Activated naive CD8-positive, alpha-beta T cell (primary cell): ENCODE data around the gene SYCP3.
A peak's percentile ranks its signal among the peaks of the same experiment; 100 is the strongest.

Source experiments
- H3K27ac Mint-ChIP-seq: one replicate; pipeline ENCODE4 v1.8.0; 2021; ENCODE audit warnings: mixed read lengths
- H3K27me3 Mint-ChIP-seq: one replicate; pipeline ENCODE4 v1.8.0; 2021; ENCODE audit warnings: mixed read lengths
- H3K36me3 Mint-ChIP-seq: one replicate; pipeline ENCODE4 v1.8.0; 2021; ENCODE audit warnings: mixed read lengths
- H3K4me1 Mint-ChIP-seq: one replicate; pipeline ENCODE4 v1.8.0; 2021; ENCODE audit warnings: low read depth, mixed read lengths
- H3K4me3 Mint-ChIP-seq: one replicate; pipeline ENCODE4 v1.8.0; 2021; ENCODE audit warnings: mild to moderate bottlenecking, mixed read lengths
- H3K9me3 Mint-ChIP-seq: one replicate; pipeline ENCODE4 v1.8.0; 2021; ENCODE audit warnings: low read depth, mixed read lengths

The SYCP3 gene

GRCh38 chr12:101738920-101739665 is at the start of gene SYCP3:
SYCP3 (minus strand) TSS chr12:101739462; CDS start chr12:101737935, 1,527 bp downstream.
- H3K4me3 Mint-ChIP-seq, result no peak within 1 kb of the TSS
- H3K36me3 Mint-ChIP-seq, result peaks cover 4% of the 10 kb centered on the region
- no peaks in the 10 kb centered on the region for H3K9me3 Mint-ChIP-seq
- no peak within 1 kb of the TSS for H3K27ac Mint-ChIP-seq
- H3K4me1 Mint-ChIP-seq, result peaks cover 5% of the 10 kb centered on the region
- no peaks in the 10 kb centered on the region for H3K27me3 Mint-ChIP-seq

- no peak overlapping the region for H3K27ac Mint-ChIP-seq
- peaks cover 14% of the 10 kb centered on the region for H3K4me1 Mint-ChIP-seq
- no peak overlapping the region for H3K4me3 Mint-ChIP-seq
- peaks cover 9% of the 10 kb centered on the region for H3K36me3 Mint-ChIP-seq
- no peaks in the 10 kb centered on the region for H3K9me3 Mint-ChIP-seq
- no peaks in the 10 kb centered on the region for H3K27me3 Mint-ChIP-seq
Measured at GRCh38 chr12:101785671-101786070, 46.4 kb upstream of the SYCP3 start.

GRCh38 chr12:101784376-101784775 is 45.1 kb upstream of the SYCP3 start:
- Mint-ChIP-seq H3K4me3 (no peak overlapping the region), H3K4me1 (peaks cover 16% of the 10 kb centered on the region), H3K36me3 (peaks cover 7% of the 10 kb centered on the region), H3K27ac (no peak overlapping the region), H3K27me3 (no peaks in the 10 kb centered on the region), H3K9me3 (no peaks in the 10 kb centered on the region)

- Mint-ChIP-seq H3K27me3 (no peaks in the 10 kb centered on the region), H3K9me3 (no peaks in the 10 kb centered on the region), H3K4me1 (peaks cover 16% of the 10 kb centered on the region), H3K27ac (no peak overlapping the region), H3K4me3 (no peak overlapping the region), H3K36me3 (peaks cover 7% of the 10 kb centered on the region)
Measured at GRCh38 chr12:101783838-101784237, 44.6 kb upstream of the SYCP3 start.

GRCh38 chr12:101783150-101783549 is 43.9 kb upstream of the SYCP3 start:
- H3K9me3 Mint-ChIP-seq, result no peaks in the 10 kb centered on the region
- no peaks in the 10 kb centered on the region for H3K27me3 Mint-ChIP-seq
- no peak overlapping the region for H3K4me3 Mint-ChIP-seq
- peak overlapping the region; percentile 88 for H3K27ac Mint-ChIP-seq
- H3K4me1 Mint-ChIP-seq, result peaks cover 16% of the 10 kb centered on the region
- H3K36me3 Mint-ChIP-seq, result peaks cover 7% of the 10 kb centered on the region

- H3K4me1 Mint-ChIP-seq, result peaks cover 16% of the 10 kb centered on the region
- no peaks in the 10 kb centered on the region for H3K9me3 Mint-ChIP-seq
- H3K27ac Mint-ChIP-seq, result peak overlapping the region; percentile 88
- H3K4me3 Mint-ChIP-seq, result no peak overlapping the region
- no peaks in the 10 kb centered on the region for H3K27me3 Mint-ChIP-seq
- peaks cover 5% of the 10 kb centered on the region for H3K36me3 Mint-ChIP-seq
Measured at GRCh38 chr12:101782273-101782731, 43.0 kb upstream of the SYCP3 start.

GRCh38 chr12:101781834-101782233 is 42.6 kb upstream of the SYCP3 start:
- H3K9me3 Mint-ChIP-seq, result no peaks in the 10 kb centered on the region
- peaks cover 16% of the 10 kb centered on the region for H3K4me1 Mint-ChIP-seq
- no peaks in the 10 kb centered on the region for H3K27me3 Mint-ChIP-seq
- H3K27ac Mint-ChIP-seq, result peak overlapping the region; percentile 83
- H3K36me3 Mint-ChIP-seq, result peaks cover 5% of the 10 kb centered on the region
- H3K4me3 Mint-ChIP-seq, result no peak overlapping the region

GRCh38 chr12:101780599-101780998 is 41.3 kb upstream of the SYCP3 start:
- H3K27ac Mint-ChIP-seq, result peak overlapping the region; percentile 83
- peaks cover 5% of the 10 kb centered on the region for H3K36me3 Mint-ChIP-seq
- no peak overlapping the region for H3K4me3 Mint-ChIP-seq

GRCh38 chr12:101779626-101780025 is 40.4 kb upstream of the SYCP3 start:
- Mint-ChIP-seq H3K27ac (peak overlapping the region; percentile 64), H3K36me3 (peaks cover 5% of the 10 kb centered on the region), H3K4me3 (no peak overlapping the region), H3K9me3 (no peaks in the 10 kb centered on the region), H3K27me3 (no peaks in the 10 kb centered on the region), H3K4me1 (peaks cover 16% of the 10 kb centered on the region)

More at GRCh38 chr12:101780599-101780998, 41.3 kb upstream of the SYCP3 start:
- Mint-ChIP-seq H3K27me3 (no peaks in the 10 kb centered on the region), H3K4me1 (peaks cover 16% of the 10 kb centered on the region), H3K9me3 (no peaks in the 10 kb centered on the region)

GRCh38 chr12:101779200-101779599 is 39.9 kb upstream of the SYCP3 start:
- Mint-ChIP-seq H3K27me3 (no peaks in the 10 kb centered on the region), H3K9me3 (no peaks in the 10 kb centered on the region), H3K4me1 (peaks cover 16% of the 10 kb centered on the region), H3K27ac (no peak overlapping the region), H3K4me3 (no peak overlapping the region), H3K36me3 (peaks cover 5% of the 10 kb centered on the region)

- Mint-ChIP-seq H3K9me3 (no peaks in the 10 kb centered on the region), H3K27ac (peak overlapping the region; percentile 62), H3K4me3 (no peak overlapping the region), H3K36me3 (no peaks in the 10 kb centered on the region), H3K27me3 (no peaks in the 10 kb centered on the region), H3K4me1 (peaks cover 16% of the 10 kb centered on the region)
Measured at GRCh38 chr12:101777978-101778377, 38.7 kb upstream of the SYCP3 start.

GRCh38 chr12:101777485-101777884 is 38.2 kb upstream of the SYCP3 start:
- Mint-ChIP-seq H3K36me3 (no peaks in the 10 kb centered on the region), H3K9me3 (no peaks in the 10 kb centered on the region), H3K4me3 (no peak overlapping the region), H3K27me3 (no peaks in the 10 kb centered on the region), H3K4me1 (peaks cover 11% of the 10 kb centered on the region), H3K27ac (peak overlapping the region; percentile 62)

- H3K36me3 Mint-ChIP-seq, result no peaks in the 10 kb centered on the region
- no peaks in the 10 kb centered on the region for H3K27me3 Mint-ChIP-seq
- no peak overlapping the region for H3K4me3 Mint-ChIP-seq
- H3K27ac Mint-ChIP-seq, result peak overlapping the region; percentile 5
- H3K9me3 Mint-ChIP-seq, result no peaks in the 10 kb centered on the region
- H3K4me1 Mint-ChIP-seq, result peaks cover 3% of the 10 kb centered on the region
Measured at GRCh38 chr12:101775816-101776215, 36.6 kb upstream of the SYCP3 start.

GRCh38 chr12:101773650-101774162 is 34.4 kb upstream of the SYCP3 start:
- no peaks in the 10 kb centered on the region for H3K4me1 Mint-ChIP-seq
- no peaks in the 10 kb centered on the region for H3K27me3 Mint-ChIP-seq
- H3K4me3 Mint-ChIP-seq, result no peak overlapping the region
- H3K36me3 Mint-ChIP-seq, result peaks cover 3% of the 10 kb centered on the region
- no peaks in the 10 kb centered on the region for H3K9me3 Mint-ChIP-seq
- H3K27ac Mint-ChIP-seq, result no peak overlapping the region

- peaks cover 3% of the 10 kb centered on the region for H3K36me3 Mint-ChIP-seq
- H3K4me1 Mint-ChIP-seq, result no peaks in the 10 kb centered on the region
- no peak overlapping the region for H3K4me3 Mint-ChIP-seq
- no peaks in the 10 kb centered on the region for H3K27me3 Mint-ChIP-seq
- H3K9me3 Mint-ChIP-seq, result no peaks in the 10 kb centered on the region
- H3K27ac Mint-ChIP-seq, result no peak overlapping the region
Measured at GRCh38 chr12:101772012-101772775, 32.9 kb upstream of the SYCP3 start.
